Karpas-422 (cell line): ENCODE data around the gene LRRC3. TPM values are rescaled to one million over a fixed set of nuclear protein-coding genes. Genes with fewer than 3 reads are reported as not detected.
"Not testable (repeated sequence)": the region's sequence is repeated elsewhere in the genome, so short reads cannot be mapped to it uniquely, and the experiment has no call there.

Experiments
- DNase-seq: peaks from one replicate; pipeline ENCODE4 v3.0.0-alpha.2; 2015
- H2AFZ ChIP-seq: fragments of 200-600 bp; sonication (generic); 2 replicates; pipeline ENCODE4 v1.6.1; 2014; ENCODE audit warnings: antibody characterized with exemption, low read length, mixed read lengths
- H3K27ac ChIP-seq: fragments of 200-600 bp; sonication (generic); 2 replicates; pipeline ENCODE4 v1.5.1; 2014; ENCODE audit warnings: mild to moderate bottlenecking, low read length, moderate library complexity
- H3K27me3 ChIP-seq: fragments of 200-600 bp; sonication (generic); 2 replicates; pipeline ENCODE4 v1.6.1; 2014; ENCODE audit warnings: low read length, mixed read lengths
- H3K36me3 ChIP-seq: fragments of 200-600 bp; sonication (generic); 2 replicates; pipeline ENCODE4 v1.6.1; 2014; ENCODE audit warnings: low read length, mixed read lengths; ENCODE audit not compliant: insufficient read depth
- H3K4me1 ChIP-seq: fragments of 200-600 bp; sonication (generic); 2 replicates; pipeline ENCODE4 v1.6.1; 2014; ENCODE audit warnings: mild to moderate bottlenecking, low read length, mixed read lengths
- H3K4me2 ChIP-seq: fragments of 200-600 bp; sonication (generic); 2 replicates; pipeline ENCODE4 v1.6.1; 2014; ENCODE audit warnings: low read length, low read depth, mild to moderate bottlenecking; ENCODE audit not compliant: poor library complexity, severe bottlenecking
- H3K4me3 ChIP-seq: fragments of 200-600 bp; sonication (generic); 2 replicates; pipeline ENCODE4 v1.5.1; 2014; ENCODE audit warnings: mild to moderate bottlenecking, antibody characterized with exemption, low read length, mixed read lengths
- H3K79me2 ChIP-seq: fragments of 200-600 bp; sonication (generic); 2 replicates; pipeline ENCODE4 v1.6.1; 2014; ENCODE audit warnings: mild to moderate bottlenecking, low read length, mixed read lengths
- H3K9ac ChIP-seq: fragments of 200-600 bp; sonication (generic); 2 replicates; pipeline ENCODE4 v1.6.0; 2014; ENCODE audit warnings: low read length
- H3K9me2 ChIP-seq: fragments of 200-600 bp; sonication (generic), shearing (Covaris generic); replicated peaks from 2 replicates; pipeline ENCODE4 v1.6.0; 2014; ENCODE audit warnings: mild to moderate bottlenecking, low read length, moderate library complexity; ENCODE audit not compliant: insufficient read depth
- H3K9me3 ChIP-seq: fragments of 300-700, 200-600 bp; sonication (generic); 2 replicates; pipeline ENCODE4 v1.6.1; 2014; ENCODE audit warnings: low read length, mixed read lengths
- H4K20me1 ChIP-seq: fragments of 200-600 bp; sonication (generic); 2 replicates; pipeline ENCODE4 v1.6.1; 2014; ENCODE audit warnings: mild to moderate bottlenecking, antibody characterized with exemption, low read length, low read depth; ENCODE audit not compliant: insufficient read depth
- total RNA-seq: library from RNA; depleted of rRNA; stranded (reverse); fragments of >200 nt; shearing (Covaris generic); gene quantifications from 2 replicates; pipeline ENCODE4 v1.2.3, GENCODE V29; 2014; ENCODE audit warnings: low replicate concordance

Gene LRRC3
- total RNA-seq, 1 experiment from 2014 or later, result not detected

DNA sequence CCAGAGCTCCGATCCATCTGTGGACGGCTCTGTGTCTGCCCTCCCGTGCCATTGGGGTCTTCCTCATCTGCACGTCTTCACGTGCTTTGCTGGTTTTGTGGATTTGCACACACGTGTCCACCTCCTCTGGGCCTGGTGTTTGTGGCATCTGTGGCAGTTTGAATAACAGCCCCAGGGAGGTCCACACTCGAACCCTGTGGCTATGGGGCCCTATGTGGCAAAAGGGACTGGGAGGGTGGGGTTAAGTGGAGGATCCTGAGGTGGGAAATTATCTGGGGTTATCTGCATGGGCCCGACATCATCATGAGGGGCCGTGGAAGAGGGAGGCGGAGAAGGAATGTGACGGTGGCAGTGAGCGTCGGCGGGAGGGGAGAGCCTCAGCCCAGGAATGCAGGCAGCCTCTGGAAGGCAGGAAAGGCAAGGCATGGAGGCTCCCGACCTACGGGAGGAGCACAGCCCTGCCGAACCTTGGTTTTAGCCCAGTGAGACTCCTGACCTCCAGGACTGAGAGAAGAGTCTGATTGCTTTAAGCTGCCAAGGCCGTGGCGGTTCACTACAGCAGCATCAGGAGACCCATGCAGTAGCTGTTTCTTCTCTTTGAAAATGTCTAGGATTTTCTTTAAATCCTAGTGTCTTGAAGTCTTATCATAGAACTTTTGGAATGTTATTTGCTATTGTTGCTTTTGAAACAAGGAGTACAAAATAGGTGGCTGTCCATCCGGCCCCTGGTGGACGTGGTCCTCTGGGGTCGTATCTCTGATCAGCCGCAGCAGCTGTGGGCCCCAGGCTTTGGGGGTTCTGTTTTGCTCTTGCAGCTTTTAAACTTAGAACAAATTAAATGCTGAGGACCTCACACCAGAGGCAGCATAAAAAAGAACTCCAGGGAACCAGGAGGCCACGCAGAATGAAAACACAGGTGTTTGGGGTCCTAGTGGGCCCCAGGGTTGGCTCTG, 40.0 kb upstream of the LRRC3 start:
- Histone ChIP-seq H3K9me3 (peaks cover 3% of the 10 kb centered on the region; the same call in 1 of the 2 replicates), H2AFZ (no peak overlapping the region), H3K4me3 (no peak overlapping the region), H3K9me2 (no peaks in the 10 kb centered on the region), H3K27ac (no peak overlapping the region), H3K36me3 (no peaks in the 10 kb centered on the region), H3K4me1 (no peaks in the 10 kb centered on the region), H4K20me1 (no peaks in the 10 kb centered on the region), H3K27me3 (no peaks in the 10 kb centered on the region), H3K79me2 (no peaks in the 10 kb centered on the region), H3K9ac (no peak overlapping the region), H3K4me2 (no peak overlapping the region)
- DNase-seq, result no peak

DNA sequence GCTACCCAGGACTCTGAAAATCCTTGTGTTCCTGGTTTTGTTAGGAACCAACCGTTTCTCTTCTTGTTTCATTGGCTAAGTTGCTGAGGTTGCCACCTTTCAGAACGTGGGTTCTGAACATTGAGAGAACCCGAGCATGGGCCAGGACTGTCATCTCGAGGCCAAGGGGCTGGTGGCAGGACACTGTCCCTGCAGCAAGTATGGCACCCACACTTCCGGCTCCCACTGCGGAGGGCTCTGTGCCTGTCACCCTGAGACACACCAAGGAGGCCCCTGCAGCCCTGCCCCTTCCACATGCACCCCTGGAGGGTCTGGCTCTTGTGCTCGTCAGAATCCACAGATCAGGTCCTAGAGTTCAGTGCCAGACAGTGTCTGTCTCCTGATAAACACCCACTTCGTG, 39.1 kb upstream of the LRRC3 start:
- Histone ChIP-seq H3K27me3 (no peaks in the 10 kb centered on the region), H3K9me3 (peaks cover 3% of the 10 kb centered on the region; the same call in 1 of the 2 replicates), H2AFZ (no peak overlapping the region), H3K79me2 (no peaks in the 10 kb centered on the region), H3K4me2 (no peak overlapping the region), H3K27ac (no peak overlapping the region), H3K9me2 (no peaks in the 10 kb centered on the region), H3K4me1 (no peaks in the 10 kb centered on the region), H3K36me3 (no peaks in the 10 kb centered on the region), H3K9ac (no peak overlapping the region), H4K20me1 (no peaks in the 10 kb centered on the region), H3K4me3 (no peak overlapping the region)
- DNase-seq, result no peak

DNA sequence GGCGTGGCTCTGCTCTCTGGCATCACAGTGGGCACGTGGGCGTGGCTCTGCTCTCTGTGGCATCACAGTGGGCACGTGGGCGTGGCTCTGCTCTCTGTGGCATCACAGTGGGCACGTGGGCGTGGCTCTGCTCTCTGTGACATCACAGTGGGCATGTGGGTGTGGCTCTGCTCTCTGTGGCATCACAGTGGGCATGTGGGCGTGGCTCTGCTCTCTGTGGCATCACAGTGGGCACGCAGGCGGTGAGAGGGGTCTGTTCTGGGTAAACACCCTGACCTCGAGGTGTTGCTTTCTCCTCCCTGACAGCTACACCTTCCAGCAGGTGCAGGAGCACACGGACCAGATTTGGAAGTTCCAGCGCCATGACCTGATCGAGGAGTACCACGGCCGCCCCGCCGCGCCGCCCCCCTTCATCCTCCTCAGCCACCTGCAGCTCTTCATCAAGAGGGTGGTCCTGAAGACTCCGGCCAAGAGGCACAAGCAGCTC, 37.6 kb upstream of the LRRC3 start:
- not testable (repeated sequence) for H3K4me3 ChIP-seq, DNase-seq

GRCh38 chr21:44418108-44418875, 37.0 kb upstream of the LRRC3 start:
- Histone ChIP-seq H4K20me1 (no peaks in the 10 kb centered on the region), H3K4me3 (no peak overlapping the region), H3K36me3 (no peaks in the 10 kb centered on the region), H3K9me3 (peaks cover 3% of the 10 kb centered on the region; the same call in 1 of the 2 replicates), H3K9me2 (no peaks in the 10 kb centered on the region), H3K27ac (no peak overlapping the region), H3K4me2 (no peak overlapping the region), H2AFZ (no peak overlapping the region), H3K27me3 (no peaks in the 10 kb centered on the region), H3K4me1 (no peaks in the 10 kb centered on the region), H3K79me2 (no peaks in the 10 kb centered on the region), H3K9ac (no peak overlapping the region)
- no peak for DNase-seq

More for the DNA sequence above, 37.6 kb upstream of the LRRC3 start:
- H3K27ac ChIP-seq, H3K79me2 ChIP-seq, H3K4me1 ChIP-seq, H3K36me3 ChIP-seq, H3K9me3 ChIP-seq, H3K9ac ChIP-seq, H3K9me2 ChIP-seq, H4K20me1 ChIP-seq, H3K4me2 ChIP-seq, H2AFZ ChIP-seq, H3K27me3 ChIP-seq: not testable (repeated sequence)

- Histone ChIP-seq H3K27me3 (no peaks in the 10 kb centered on the region), H3K4me3 (no peak overlapping the region), H3K4me1 (no peaks in the 10 kb centered on the region), H3K79me2 (no peaks in the 10 kb centered on the region), H3K9me2 (no peaks in the 10 kb centered on the region), H3K9ac (no peak overlapping the region), H3K4me2 (no peak overlapping the region), H3K36me3 (no peaks in the 10 kb centered on the region), H3K9me3 (peaks cover 3% of the 10 kb centered on the region; the same call in 1 of the 2 replicates), H4K20me1 (no peaks in the 10 kb centered on the region), H2AFZ (no peak overlapping the region), H3K27ac (no peak overlapping the region)
- DNase-seq, result no peak
Measured at GRCh38 chr21:44418876-44419230, 36.5 kb upstream of the LRRC3 start.

GRCh38 chr21:44419679-44420078, 35.6 kb upstream of the LRRC3 start:
- no peaks in the 10 kb centered on the region for H4K20me1 ChIP-seq
- H2AFZ ChIP-seq, result no peak overlapping the region
- H3K9ac ChIP-seq, result no peak overlapping the region
- H3K4me2 ChIP-seq, result no peak overlapping the region
- no peaks in the 10 kb centered on the region for H3K36me3 ChIP-seq
- peaks cover 3% of the 10 kb centered on the region; the same call in 1 of the 2 replicates for H3K9me3 ChIP-seq
- no peak overlapping the region for H3K4me3 ChIP-seq
- H3K27ac ChIP-seq, result no peak overlapping the region
- H3K9me2 ChIP-seq, result no peaks in the 10 kb centered on the region
- no peak for DNase-seq
- H3K4me1 ChIP-seq, result no peaks in the 10 kb centered on the region
- no peaks in the 10 kb centered on the region for H3K79me2 ChIP-seq
- H3K27me3 ChIP-seq, result no peaks in the 10 kb centered on the region

- DNase-seq, result no peak
- Histone ChIP-seq H3K4me1 (no peaks in the 10 kb centered on the region), H3K36me3 (no peaks in the 10 kb centered on the region), H3K9me2 (no peaks in the 10 kb centered on the region), H3K27me3 (no peaks in the 10 kb centered on the region), H4K20me1 (no peaks in the 10 kb centered on the region), H3K4me3 (no peak overlapping the region), H3K9me3 (peaks cover 3% of the 10 kb centered on the region; the same call in 1 of the 2 replicates), H3K79me2 (no peaks in the 10 kb centered on the region), H3K4me2 (no peak overlapping the region), H3K27ac (no peak overlapping the region), H3K9ac (no peak overlapping the region), H2AFZ (no peak overlapping the region)
Measured at GRCh38 chr21:44420416-44421205, 34.7 kb upstream of the LRRC3 start.
